IMR-90 (cell line): ENCODE results near the gene NHEJ1.

Source experiments
- POLR2A ChIP-seq: IDR thresholded peaks from 2 replicates; pipeline ENCODE4 v1.6.1; 2012; ENCODE audit warnings: mild to moderate bottlenecking, low read depth, low read length
- TF ChIP-seq, protein P1 (sequence below): conservative IDR thresholded peaks from 2 replicates; pipeline ENCODE4 v1.5.1; 2012; ENCODE audit warnings: mild to moderate bottlenecking, low read depth, low read length, improper control_type of control experiment
- TF ChIP-seq, protein P2 (sequence below): fragments of 150-350 bp; IDR thresholded peaks from 2 replicates; pipeline ENCODE4 v1.6.1; 2017; ENCODE audit warnings: mild to moderate bottlenecking, antibody characterized with exemption, low read length, low read depth

GRCh38 chr2:219090436-219091299 lies 69.9 kb downstream of the NHEJ1 start:
- TF ChIP-seq POLR2A: no peak
- TF ChIP-seq, protein P1, sequence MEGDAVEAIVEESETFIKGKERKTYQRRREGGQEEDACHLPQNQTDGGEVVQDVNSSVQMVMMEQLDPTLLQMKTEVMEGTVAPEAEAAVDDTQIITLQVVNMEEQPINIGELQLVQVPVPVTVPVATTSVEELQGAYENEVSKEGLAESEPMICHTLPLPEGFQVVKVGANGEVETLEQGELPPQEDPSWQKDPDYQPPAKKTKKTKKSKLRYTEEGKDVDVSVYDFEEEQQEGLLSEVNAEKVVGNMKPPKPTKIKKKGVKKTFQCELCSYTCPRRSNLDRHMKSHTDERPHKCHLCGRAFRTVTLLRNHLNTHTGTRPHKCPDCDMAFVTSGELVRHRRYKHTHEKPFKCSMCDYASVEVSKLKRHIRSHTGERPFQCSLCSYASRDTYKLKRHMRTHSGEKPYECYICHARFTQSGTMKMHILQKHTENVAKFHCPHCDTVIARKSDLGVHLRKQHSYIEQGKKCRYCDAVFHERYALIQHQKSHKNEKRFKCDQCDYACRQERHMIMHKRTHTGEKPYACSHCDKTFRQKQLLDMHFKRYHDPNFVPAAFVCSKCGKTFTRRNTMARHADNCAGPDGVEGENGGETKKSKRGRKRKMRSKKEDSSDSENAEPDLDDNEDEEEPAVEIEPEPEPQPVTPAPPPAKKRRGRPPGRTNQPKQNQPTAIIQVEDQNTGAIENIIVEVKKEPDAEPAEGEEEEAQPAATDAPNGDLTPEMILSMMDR: no peak
- TF ChIP-seq, protein P2, sequence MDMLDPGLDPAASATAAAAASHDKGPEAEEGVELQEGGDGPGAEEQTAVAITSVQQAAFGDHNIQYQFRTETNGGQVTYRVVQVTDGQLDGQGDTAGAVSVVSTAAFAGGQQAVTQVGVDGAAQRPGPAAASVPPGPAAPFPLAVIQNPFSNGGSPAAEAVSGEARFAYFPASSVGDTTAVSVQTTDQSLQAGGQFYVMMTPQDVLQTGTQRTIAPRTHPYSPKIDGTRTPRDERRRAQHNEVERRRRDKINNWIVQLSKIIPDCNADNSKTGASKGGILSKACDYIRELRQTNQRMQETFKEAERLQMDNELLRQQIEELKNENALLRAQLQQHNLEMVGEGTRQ: no peak
